C4-2B (cell line): ENCODE results near the gene STX8.

Source experiments
- CTCF ChIP-seq: fragments of 450-650 bp; conservative IDR thresholded peaks from 2 replicates; pipeline ENCODE4 v1.5.1; 2017; ENCODE audit warnings: mild to moderate bottlenecking
- ZFX ChIP-seq: fragments of 450-650 bp; IDR thresholded peaks from 2 replicates; pipeline ENCODE4 v1.6.1; 2017

- TF ChIP-seq CTCF (no peak), ZFX (no peak)
These were observed 363.0 kb downstream of the STX8 start for GRCh38 chr17:9212376-9213302.
